GM10266 (cell line): ENCODE measurements around the gene C1QBP.

Source experiments
- DNase-seq: peaks from one replicate; pipeline ENCODE4 v3.0.0; 2012; ENCODE audit errors: extremely low spot score
- CTCF ChIP-seq: IDR thresholded peaks from 2 replicates; pipeline ENCODE4 v1.5.1; 2012; ENCODE audit warnings: mild to moderate bottlenecking, low read depth; ENCODE audit not compliant: control insufficient read depth, insufficient read depth; ENCODE audit errors: missing control alignments

C1QBP gene

GRCh38 chr17:5478992-5479391 is 40.0 kb upstream of the C1QBP start:
- DNase-seq, result no peak
- no peak for TF ChIP-seq CTCF

- no peak for TF ChIP-seq CTCF
- no peak for DNase-seq
Observed at GRCh38 chr17:5473906-5474305, 35.0 kb upstream of the C1QBP start.

- no peak for TF ChIP-seq CTCF
- DNase-seq, result no peak
Observed at GRCh38 chr17:5472511-5472910, 33.6 kb upstream of the C1QBP start.

- DNase-seq, result peak; percentile 26
- TF ChIP-seq CTCF, result no peak
Observed at GRCh38 chr17:5468075-5468473, 29.1 kb upstream of the C1QBP start.

GRCh38 chr17:5467416-5467815 is 28.5 kb upstream of the C1QBP start:
- no peak for DNase-seq
- TF ChIP-seq CTCF, result no peak

- no peak for DNase-seq
- TF ChIP-seq CTCF, result no peak
Observed at GRCh38 chr17:5466295-5466694, 27.3 kb upstream of the C1QBP start.

GRCh38 chr17:5464717-5465507 is 26.0 kb upstream of the C1QBP start:
- DNase-seq, result no peak
- no peak for TF ChIP-seq CTCF
